Progenitor cell of endocrine pancreas (in vitro differentiated cells): ENCODE data around the gene KSR2. TPM values are rescaled to one million over a fixed set of nuclear protein-coding genes. Genes with fewer than 3 reads are reported as not detected.

Experiments used
- DNase-seq: peaks from one replicate; pipeline ENCODE4 v3.0.0; 2021; ENCODE audit warnings: low spot score; ENCODE audit not compliant: unreplicated experiment
- H3K27ac Mint-ChIP-seq: 2 replicates; pipeline ENCODE4 v1.8.0; 2021; ENCODE audit warnings: mild to moderate bottlenecking, moderate library complexity, mixed read lengths
- H3K27me3 Mint-ChIP-seq: 2 replicates; pipeline ENCODE4 v1.8.0; 2021; ENCODE audit warnings: mixed read lengths
- H3K36me3 Mint-ChIP-seq: 2 replicates; pipeline ENCODE4 v1.8.0; 2022; ENCODE audit warnings: mixed read lengths; ENCODE audit not compliant: insufficient read depth
- H3K4me1 Mint-ChIP-seq: 2 replicates; pipeline ENCODE4 v1.8.0; 2021; ENCODE audit warnings: low read depth, mixed read lengths
- H3K4me3 Mint-ChIP-seq: 2 replicates; pipeline ENCODE4 v1.8.0; 2021; ENCODE audit warnings: low read depth, mild to moderate bottlenecking, moderate library complexity, mixed read lengths
- H3K9me3 Mint-ChIP-seq: 2 replicates; pipeline ENCODE4 v1.8.0; 2021; ENCODE audit warnings: low read depth, mixed read lengths
- total RNA-seq: library from RNA; stranded (reverse); gene quantifications from 2 replicates; pipeline ENCODE4 v1.2.1, GENCODE V29; 2021
- TF ChIP-seq, protein P1 (sequence below): fragments of 200-600 bp; sonication (generic); IDR thresholded peaks from one replicate; pipeline ENCODE4 v1.5.0; 2021; ENCODE audit warnings: antibody characterized with exemption, mild to moderate bottlenecking; ENCODE audit not compliant: unreplicated experiment

Gene KSR2
- total RNA-seq, 1 donor from 2014 or later: 1.8 TPM

DNA sequence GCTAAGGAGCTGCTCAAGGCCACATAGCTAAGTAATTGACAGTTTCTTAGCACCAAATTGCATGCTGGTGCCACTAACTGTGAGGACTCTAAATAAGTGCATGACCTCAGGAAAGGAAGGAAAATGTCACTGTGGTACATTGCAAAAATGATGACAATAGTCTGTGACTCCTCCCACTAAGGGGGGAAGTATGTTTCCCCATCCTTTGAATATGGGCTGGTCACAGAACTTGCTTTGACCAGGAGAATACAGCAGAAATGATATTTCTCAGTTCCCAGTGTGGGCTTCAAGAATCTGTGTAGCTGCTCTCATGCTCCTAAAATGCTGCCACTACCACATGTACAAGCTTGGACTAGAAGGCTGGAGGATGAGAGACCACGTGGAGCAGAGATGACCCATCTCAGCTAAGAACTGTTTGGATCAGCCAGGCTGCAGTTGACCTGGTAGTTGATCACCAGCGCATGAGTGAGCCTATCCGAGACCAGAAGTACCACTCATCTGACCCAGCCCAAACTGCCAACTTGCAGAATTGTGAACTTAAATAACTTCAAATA is 565.1 kb downstream of the KSR2 start:
- H3K27ac Mint-ChIP-seq: no peak overlapping the region
- H3K27me3 Mint-ChIP-seq: peaks cover 45% of the 10 kb centered on the region
- no peaks in the 10 kb centered on the region for H3K4me1 Mint-ChIP-seq
- no peak overlapping the region for H3K4me3 Mint-ChIP-seq
- no peaks in the 10 kb centered on the region for H3K36me3 Mint-ChIP-seq
- DNase-seq: no peak
- TF ChIP-seq, protein P1, sequence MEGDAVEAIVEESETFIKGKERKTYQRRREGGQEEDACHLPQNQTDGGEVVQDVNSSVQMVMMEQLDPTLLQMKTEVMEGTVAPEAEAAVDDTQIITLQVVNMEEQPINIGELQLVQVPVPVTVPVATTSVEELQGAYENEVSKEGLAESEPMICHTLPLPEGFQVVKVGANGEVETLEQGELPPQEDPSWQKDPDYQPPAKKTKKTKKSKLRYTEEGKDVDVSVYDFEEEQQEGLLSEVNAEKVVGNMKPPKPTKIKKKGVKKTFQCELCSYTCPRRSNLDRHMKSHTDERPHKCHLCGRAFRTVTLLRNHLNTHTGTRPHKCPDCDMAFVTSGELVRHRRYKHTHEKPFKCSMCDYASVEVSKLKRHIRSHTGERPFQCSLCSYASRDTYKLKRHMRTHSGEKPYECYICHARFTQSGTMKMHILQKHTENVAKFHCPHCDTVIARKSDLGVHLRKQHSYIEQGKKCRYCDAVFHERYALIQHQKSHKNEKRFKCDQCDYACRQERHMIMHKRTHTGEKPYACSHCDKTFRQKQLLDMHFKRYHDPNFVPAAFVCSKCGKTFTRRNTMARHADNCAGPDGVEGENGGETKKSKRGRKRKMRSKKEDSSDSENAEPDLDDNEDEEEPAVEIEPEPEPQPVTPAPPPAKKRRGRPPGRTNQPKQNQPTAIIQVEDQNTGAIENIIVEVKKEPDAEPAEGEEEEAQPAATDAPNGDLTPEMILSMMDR: no peak
- H3K9me3 Mint-ChIP-seq: peaks cover 7% of the 10 kb centered on the region

Other genes starting within 250 kb of the KSR2 start
- gene RFC5, start 47.7 kb upstream of the KSR2 start, total RNA-seq: 35.8 and 37.4 TPM in 2 replicates
- 45.9 and 46.9 TPM in 2 replicates for gene WSB2, start 92.2 kb upstream of the KSR2 start, total RNA-seq
- gene VSIG10, start 135.0 kb upstream of the KSR2 start, total RNA-seq: 31.5 and 33.8 TPM in 2 replicates
- 216 and 224 TPM in 2 replicates for gene PEBP1, start 167.1 kb upstream of the KSR2 start, total RNA-seq